Activated gamma-delta T cell treated with anti-CD3 and anti-CD28 coated beads, Interleukin-2, amount 50 U/mL, for 16 hours (primary cell): ENCODE results near the gene GOLGA5.
"Not testable (repeated sequence)": the region's sequence is repeated elsewhere in the genome, so short reads cannot be mapped to it uniquely, and the experiment has no call there.

ENCODE experiments used
- DNase-seq: peaks from one replicate; pipeline ENCODE4 v3.0.0-alpha.2; 2020; ENCODE audit warnings: low read depth

The GOLGA5 gene

DNA sequence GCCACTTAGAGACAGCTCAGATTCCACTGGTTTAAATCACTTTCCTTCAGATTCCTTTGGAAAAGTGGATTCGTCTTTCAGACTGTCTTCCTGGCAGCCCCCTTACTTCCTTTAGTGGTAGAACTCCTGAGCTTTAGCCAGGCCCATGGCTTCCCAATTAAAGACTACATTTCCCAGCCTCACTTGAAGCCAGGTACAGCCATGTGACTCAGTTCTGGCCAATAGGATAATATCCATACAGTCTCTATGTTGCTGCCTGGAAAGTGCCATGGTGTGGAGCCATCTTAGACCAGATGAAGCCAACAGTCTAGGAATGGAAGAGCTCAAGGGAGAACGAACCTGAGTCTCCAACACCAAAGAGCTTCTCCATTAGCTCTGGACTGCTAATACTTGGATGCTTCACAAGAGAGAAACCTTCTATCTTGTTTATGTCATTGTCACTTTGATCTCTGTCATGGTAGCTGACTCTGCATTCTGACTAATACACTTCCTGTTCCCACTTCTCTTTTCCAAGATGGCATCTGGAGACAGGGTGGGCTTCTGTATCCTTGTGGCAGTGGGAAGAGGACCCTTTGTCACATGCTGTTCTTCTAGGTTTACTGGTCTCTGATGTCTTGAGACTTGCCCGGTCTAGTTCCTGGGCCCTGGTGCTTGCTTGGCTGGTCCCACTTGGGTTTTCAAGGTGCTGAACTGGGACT, 15.1 kb upstream of the GOLGA5 start:
- DNase-seq, result not testable (repeated sequence)

DNA sequence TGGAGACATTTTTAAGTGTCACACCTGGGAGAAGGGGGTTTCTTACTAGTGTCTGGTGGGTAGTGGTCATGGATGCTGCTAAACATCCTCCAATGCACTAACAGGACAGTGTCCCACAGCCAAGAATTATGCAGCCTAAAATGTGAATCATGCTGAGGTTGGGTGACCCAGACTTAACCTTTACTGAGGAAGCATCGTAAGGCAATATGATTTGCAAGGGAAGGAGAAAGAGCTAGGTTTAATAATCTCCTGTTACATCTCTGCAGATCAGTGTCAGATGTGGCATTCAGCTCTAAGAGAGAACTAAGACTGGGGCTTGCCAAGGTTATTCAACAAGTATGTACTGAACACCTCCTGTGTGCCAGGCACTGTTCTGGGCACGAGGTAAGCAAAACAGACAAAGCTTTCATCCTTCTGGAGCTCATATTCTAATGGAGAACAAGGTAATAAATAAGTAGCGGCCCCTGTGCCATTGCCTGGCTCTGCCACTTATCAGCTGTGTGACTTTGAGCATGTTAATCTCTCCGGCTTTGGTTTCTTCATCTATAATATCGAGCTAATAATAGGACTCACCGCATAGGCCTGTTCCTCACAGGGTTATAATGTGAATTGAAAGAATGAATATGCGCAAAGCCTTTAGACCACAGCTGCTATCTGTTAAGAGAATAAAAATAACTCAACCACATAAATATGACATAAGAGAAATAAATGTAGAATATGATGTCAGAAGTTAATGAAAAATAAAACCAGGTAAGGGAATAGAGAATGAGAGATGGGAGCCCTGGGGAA, 13.5 kb upstream of the GOLGA5 start:
- DNase-seq, result no peak

DNA sequence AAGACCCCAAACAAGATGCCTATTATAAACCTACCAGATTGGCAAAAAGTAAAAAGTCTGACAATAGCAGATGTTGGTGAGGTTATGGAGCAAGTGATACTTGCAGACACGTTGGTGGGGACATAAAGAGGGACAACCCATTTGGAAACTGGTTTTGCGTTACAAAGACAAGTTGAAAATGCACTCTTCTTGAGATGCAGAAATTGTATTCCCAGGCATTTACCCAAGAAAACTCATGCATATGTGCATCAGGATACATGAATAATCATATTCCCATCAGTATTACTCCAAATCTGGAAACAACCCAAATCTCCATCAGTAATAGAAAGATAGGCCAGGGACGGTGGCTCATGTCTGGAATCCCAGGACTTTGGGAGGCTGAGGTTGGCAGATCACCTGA, 12.8 kb upstream of the GOLGA5 start:
- DNase-seq, result no peak

DNA sequence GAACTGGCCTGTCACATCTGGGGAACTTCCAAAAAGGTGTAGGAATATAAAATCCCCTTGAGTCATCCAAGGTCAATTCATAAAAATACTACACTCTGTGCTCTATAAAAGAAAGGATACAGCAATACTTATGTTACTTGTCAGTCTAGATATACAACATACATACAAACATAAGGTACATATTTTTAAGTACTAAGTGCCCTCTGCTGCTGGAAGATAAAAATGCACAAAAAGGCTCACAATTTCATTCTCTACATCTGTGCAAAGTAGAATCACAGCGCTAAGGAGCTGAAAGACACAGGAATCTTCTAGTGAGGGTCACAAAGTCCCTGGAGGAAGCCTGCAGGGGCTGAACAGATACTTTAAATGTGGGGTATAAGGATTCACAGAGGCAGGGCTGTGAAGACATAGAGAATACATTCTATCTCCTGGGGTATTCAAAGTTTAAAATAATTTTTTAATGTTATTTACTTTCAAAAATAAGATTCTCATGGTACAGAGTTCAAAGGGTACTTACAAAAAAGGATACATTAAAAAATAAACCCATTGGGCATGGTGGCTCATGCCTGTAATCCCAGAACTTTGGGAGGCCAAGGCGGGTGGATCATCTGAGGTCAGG, 10.2 kb upstream of the GOLGA5 start:
- DNase-seq, result no peak

DNA sequence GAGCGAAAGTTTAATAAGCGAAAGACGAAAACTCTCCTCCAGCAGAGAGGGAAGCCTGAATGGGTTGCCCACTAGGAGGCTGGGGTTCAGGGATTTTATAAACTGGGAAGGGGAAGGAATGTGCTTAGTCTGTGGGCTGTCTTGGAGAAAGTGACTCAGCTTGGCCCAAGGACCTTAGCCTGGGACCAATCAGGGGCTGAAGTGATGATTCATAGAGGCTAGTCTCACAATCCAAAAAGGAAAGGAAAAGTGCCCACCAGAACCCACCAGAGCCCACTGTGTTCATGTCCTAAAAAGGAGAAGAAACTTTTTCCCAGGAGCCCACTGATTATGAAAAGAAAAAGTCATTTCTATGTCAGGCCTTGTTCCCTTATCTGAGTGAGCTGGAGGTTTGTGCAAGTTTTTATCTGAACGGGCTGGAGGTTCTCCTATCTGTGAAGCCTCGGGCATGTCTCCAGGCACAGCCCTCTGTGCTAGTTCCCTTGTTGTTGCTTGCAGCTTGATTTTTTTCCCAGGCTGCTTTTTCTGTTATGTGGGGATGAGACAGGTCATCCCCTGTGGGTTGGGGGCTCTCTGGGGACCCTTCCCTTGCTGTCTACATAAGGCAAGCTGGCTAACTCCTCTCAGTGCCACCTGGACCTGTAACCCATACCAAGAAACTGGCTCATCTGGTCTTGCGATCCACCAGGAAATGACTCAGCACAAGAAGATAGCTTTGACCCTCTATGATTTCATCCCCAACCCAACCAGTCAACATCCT, 8.3 kb upstream of the GOLGA5 start:
- DNase-seq, result no peak

DNA sequence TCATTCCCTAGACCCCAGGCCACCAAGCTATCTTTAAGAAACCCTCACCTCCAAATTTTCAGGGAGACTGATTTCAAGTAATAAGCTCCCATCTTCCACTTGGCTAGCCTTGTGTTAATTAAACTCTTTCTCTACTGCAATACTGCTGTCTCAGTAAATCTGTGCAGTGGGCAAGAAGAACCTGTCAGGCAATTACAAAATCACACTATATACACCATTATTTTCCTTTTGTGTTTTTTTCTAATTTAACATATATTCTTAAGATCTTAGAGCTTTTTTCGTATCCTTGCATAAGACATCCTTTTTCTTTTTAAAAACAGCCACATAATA, 7.7 kb upstream of the GOLGA5 start:
- no peak for DNase-seq

DNA sequence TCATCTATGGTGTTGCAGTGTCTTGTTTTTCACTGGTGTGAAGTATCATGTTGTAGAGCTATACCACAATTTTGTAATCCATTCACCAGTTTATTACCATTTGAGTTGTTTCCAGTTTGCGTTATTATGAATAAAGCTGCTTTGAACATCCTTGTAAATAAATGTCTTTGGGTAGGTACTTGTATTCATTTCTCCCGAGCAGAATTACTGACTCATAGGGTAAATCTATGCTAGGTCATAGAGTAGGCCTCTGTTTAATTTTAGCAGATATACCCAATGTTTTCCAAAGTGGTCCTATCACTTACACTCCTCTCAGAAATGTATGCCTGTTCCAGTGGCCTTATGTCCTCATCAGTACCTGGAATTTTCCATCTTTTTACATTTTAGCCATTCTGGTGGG, 6.6 kb upstream of the GOLGA5 start:
- DNase-seq, result no peak

DNA sequence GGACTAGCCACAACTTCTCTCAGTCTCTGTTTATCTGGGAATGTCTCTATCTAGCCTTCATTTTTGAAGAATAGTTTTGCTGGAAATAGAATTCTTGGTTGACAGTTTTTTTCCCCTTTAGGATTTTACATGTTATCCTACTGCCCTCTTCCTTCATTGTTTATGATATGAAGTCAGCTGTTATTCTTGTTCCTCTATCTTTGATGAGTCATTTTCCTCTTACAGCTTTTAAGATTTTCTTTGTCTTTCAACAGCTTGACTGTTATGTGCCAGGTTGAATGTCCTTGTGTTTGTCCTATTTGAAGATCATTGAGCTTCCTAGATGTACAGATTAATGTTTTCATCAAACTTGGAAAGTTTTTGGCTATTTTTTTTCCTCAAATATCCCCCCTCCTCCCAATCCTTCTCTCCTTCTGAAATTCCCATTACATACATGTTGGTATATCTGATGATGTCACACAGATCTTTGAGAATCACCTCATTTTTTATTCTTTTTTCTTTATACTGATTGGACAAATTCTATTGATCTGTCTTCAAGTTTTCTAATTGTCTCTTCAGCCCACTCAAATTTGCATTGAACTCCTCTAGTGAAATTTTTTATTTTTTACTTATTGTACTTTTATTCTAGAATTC, 4.5 kb upstream of the GOLGA5 start:
- DNase-seq, result no peak

DNA sequence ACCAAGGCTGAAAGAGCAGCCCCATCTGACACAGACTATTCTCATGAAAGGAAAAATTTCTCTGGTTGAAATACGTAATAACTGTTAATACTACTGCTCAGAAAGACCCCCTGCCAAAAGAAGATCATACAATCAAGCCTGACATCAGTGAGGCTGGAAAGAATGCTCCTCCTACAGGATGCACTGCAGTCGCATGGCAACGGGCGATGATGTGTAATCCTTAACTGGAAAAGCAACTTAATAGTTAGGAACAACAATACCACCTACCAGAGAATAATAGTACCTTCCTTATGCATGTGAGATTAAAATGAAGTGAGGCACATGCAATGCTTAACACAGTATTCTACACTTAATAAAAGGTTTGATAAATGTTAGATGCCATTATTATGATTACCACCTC, 1.2 kb upstream of the GOLGA5 start:
- DNase-seq, result no peak

DNA sequence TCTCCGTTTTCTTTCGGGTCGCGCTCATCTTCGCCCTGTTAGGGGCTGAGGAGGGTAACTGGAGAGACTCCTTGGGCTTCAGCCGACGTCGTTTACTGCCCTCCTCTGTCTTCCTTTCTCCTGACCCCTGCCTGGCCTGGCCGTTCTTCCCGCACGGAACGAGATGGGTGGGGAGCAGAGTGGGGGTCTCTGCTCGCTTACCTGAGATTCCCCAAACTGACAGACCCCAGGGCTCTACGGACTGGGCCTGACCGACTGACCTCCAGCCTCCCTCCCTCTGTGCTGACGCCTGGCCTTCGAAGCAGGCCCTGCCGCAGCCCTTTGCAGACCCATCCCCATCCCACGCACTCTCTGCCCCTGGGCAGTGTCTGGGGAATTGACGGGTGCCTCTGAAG, 439 bp downstream of the GOLGA5 start:
- no peak for DNase-seq

DNA sequence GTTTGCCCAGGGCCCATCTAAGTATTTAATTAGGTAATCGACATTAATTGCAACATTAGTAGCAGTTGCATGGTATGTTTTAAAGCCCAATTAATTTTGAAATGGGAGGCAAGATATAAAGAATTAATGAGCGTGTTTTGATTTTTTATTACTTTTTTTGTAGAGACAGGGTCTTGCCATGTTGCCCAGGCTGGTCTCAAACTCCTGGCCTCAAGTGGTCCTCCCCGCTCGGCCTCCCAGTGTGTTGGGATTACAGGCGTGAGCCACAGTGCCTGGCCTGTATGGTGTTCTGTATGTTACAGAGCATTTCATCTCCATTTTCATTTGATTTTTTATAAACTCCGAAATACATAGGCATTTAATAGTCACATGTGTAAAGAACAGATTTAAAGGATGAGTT, 856 bp downstream of the GOLGA5 start:
- no peak for DNase-seq

DNA sequence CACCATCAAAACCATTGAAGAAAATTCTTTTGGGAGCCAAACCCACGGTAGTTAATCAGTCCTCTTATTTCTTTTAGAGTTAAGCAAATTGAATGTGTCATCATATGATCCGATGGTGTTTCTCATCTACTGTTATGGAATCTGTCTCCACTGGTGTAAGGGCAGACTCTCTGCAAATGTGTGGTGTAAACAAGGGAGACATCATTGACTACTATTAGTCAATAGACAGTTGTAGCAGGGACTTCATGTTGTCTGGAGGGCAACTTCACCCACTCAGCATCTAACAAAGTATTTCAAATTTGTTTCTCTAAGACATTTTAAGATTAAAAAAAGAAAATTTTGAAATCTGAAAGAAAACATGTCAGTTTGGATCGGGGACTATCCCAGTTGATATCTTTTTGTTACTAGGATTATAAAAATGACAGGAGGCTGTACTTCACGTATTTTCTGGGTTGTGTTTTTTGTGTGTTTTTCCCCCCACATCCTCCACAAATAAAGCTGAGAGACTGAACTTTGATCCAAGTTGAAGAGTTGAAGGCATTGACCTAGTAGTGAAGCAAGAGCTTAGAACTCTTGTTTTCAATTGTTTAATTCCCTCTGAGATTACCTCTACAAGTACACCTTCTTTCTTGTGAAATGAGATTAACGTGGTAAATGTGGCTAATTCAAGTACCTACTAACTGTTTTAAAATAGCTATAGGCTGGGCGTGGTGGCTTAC, 4.0 kb downstream of the GOLGA5 start:
- DNase-seq, result no peak

DNA sequence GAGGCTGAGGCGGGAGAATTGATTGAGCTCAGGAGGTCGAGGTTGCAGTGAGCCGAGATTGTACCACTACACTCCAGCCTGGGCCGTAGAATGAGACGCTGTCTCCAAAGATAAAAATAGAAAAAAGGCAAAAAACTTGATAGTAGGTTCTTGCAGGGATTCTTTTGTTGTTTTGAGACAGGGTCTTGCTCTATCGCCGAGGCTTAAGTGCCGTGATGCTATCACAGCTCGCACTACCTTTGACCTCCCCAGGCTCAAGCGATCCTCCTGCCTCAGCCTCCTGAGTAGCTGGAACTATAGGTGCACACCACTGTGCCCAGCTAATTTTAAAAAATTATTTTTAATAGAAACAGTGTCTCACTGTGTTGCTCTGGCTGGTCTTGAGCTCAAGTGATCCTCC, 4.7 kb downstream of the GOLGA5 start:
- DNase-seq, result no peak

DNA sequence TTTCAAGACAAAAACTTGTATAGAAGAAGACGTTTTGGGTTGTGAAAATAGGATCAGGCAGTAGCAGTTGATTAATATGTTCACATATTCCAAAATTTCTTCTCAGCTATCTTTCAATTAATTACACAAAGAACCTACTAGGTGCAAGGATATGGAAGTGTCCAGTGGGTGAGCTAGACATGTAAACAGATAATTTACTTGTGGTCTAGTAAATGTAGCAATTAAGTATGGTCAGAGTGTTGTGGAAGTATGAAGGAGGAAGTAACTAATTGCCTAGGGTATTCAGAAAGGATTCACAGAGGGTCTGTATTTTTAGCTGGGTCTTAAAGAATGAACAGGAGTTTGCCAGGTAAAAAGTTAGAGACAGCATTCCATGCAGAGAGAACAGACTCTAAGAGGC, 5.9 kb downstream of the GOLGA5 start:
- DNase-seq, result no peak

DNA sequence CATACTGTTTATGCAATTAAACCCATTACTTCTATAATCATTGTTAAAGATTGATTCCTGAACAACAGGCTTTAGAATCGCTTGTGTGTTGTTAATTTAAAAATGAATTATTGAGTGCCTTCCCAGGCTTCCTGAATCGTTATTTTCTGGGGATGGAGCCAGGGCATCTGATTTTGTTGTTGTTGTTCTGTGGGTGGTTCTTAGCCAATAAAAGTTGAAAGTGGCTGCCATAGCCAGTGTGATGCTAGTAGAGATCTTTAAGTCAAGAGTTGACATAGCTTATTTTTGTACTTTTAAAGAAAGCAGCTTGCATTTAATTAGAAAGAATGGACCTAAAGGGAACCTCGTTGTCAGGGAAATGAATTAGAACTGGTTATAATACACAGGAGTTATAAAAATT, 6.4 kb downstream of the GOLGA5 start:
- no peak for DNase-seq

DNA sequence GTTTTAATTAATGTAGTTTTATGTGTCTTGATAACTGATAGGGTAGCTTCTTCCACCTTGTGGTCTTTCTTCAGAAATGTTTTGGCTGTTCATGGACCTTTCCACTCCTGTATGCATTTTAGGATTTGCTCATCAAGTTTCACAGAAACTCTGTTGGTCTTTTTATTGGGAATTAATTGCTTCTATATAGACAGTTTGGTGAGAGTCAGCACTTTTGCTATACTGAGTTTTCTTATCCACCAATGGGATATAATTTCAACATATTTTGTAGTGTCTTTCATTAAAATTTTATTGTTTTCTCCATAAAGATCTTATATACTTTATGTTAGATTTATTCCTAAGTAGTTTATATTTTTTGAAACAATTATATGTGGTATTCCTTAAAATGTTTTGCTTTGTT, 7.8 kb downstream of the GOLGA5 start:
- no peak for DNase-seq

DNA sequence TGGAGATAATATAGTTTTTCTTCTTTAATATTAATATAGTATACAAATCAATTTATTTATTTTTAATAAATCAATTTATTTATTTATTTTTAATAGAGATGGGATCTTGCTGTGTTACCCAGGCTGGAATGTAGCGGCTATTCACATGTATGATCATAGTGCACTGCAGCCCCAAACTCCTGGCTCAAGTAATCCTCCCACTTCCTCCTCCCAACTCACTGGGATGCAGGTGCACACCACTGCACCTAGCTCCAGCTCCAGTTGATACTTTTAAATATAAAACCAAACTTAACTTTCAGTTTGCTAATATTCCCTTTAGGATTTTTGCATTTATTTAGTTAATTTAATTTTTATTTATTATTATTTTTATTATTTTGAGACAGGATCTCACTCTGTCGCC, 8.6 kb downstream of the GOLGA5 start:
- DNase-seq, result no peak

DNA sequence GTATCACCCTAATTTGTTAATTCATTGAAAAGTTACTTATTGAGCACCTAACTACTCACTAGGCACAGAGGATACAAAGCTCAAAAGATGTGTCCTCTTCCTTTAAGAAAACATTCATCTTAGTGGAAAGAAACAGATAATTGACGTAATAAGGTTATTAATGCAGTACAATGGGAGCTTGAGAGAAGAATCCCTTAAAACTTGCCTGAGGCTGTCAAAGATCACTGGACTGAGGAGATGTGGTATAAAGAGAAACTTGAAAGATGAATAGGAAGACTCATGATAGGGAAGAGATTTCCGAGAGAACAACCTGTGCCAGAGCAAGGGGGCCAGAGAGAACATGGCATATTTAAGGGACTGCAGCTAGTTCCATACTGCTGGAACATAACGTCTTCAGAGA, 19.1 kb downstream of the GOLGA5 start:
- no peak for DNase-seq

DNA sequence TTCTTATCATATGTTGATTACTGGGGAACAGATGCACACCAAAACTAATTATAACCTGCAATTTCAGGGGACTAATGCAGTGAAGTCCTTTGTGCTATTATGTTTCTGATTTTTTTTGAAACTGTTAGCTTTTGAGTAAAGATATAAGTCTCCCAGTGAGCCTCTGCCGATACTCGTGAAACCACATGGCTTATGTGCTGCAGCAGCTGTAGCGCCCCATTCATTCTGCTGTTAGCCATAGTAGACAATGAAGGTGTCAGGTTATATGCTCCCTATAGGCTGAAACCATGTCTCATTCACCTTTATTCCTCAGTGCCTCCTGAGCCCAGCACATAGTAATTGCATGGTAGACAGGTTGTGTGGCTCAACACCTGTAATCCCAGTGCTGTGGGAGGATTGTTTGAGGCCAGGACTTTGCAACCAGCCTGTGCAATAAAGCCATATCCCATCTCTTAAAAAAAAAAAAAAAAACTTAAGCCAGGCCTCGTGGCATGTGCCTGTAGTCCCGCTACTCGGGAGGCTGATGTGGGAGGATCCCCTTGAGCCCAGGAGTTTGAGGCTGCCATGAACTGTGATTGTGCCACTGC, 25.0 kb downstream of the GOLGA5 start:
- no peak for DNase-seq

DNA sequence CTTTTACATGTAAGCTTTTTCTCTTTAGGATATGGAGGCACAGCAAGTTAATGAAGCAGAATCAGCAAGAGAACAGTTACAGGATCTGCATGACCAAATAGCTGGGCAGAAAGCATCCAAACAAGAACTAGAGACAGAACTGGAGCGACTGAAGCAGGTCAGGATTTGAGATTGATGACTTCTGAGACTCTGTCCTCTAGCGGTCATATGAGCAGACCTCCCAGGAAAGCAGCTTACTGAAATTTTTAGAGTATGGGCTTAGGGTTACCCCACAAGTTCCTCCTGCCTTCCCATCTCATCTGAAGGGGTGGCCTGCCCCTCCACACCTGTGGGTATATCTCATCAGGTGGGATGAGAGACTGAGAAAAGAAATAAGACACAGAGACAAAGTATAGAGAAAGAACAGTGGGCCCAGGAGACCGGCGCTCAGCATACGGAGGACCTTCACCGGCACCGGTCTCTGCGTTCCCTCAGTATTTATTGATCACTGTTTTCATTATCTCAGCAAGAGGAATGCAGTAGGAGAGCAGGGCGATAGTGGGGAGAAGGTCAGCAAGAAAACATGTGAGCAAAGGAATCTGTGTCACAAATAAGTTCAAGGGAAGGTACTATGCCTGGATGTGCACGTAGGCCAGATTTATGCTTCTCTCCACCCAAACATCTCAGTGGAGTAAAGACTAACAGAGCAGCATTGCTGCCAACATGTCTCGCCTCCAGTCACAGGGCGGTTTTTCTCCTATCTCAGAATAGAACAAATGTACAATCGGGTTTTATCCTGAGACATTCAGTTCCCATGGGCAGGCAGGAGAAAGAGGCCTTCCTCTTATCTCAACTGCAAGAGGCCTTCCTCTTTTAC, 25.8 kb downstream of the GOLGA5 start:
- DNase-seq, result not testable (repeated sequence)

DNA sequence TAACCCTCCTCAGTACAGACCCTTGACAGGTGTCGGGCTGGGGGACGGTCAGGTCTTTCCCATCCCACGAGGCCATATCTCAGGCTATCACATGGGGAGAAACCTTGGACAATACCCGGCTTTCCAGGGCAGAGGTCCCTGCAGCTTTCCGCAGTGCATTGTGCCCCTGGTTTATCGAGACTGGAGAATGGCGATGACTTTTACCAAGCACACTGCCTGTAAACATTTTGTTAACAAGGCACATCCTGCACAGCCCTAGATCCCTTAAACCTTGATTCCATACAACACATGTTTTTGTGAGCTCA, 26.4 kb downstream of the GOLGA5 start:
- DNase-seq, result not testable (repeated sequence)
